ENCODE measurements around the gene PSMF1.
A peak's percentile ranks its signal among the peaks of the same experiment; 100 is the strongest.

Gene PSMF1

GRCh38 chr20:1189827-1190226, 71.4 kb downstream of the PSMF1 start:
- DNase-seq (ENCODE audit: low read depth, low spot score), result no peak

- no peak for DNase-seq (ENCODE audit: low read depth, low spot score)
Observed at GRCh38 chr20:1190847-1191246, 72.4 kb downstream of the PSMF1 start.

- DNase-seq (ENCODE audit: low read depth, low spot score), result no peak
Observed at GRCh38 chr20:1191299-1191698, 72.9 kb downstream of the PSMF1 start.

GRCh38 chr20:1195226-1195625, 76.8 kb downstream of the PSMF1 start:
- no peak for DNase-seq (ENCODE audit: low read depth, low spot score)

DNA sequence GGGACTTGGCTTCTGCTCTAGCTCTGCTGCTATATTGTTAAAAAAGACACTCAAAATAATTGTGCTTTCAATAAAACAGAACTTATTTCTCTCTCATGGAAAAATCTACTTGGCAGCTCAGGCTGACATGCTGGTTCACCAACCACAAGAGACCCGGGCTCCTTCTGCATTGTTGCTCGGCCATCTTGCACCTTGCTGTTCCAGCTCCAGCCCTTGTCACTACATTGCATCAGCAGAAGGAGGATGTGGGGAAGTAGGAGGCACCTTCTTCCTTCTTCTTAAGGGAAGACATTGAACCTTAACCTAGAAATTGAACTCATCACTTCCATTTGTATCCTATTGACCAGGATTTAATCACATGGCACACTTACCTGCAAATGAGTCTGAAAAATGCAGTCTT, 78.2 kb downstream of the PSMF1 start:
- DNase-seq (ENCODE audit: low read depth, low spot score), result no peak

- DNase-seq (ENCODE audit: low read depth, low spot score), result no peak
Observed at GRCh38 chr20:1197801-1198200, 79.4 kb downstream of the PSMF1 start.

- DNase-seq (ENCODE audit: low read depth, low spot score), result no peak
Observed at GRCh38 chr20:1198751-1199150, 80.3 kb downstream of the PSMF1 start.

DNA sequence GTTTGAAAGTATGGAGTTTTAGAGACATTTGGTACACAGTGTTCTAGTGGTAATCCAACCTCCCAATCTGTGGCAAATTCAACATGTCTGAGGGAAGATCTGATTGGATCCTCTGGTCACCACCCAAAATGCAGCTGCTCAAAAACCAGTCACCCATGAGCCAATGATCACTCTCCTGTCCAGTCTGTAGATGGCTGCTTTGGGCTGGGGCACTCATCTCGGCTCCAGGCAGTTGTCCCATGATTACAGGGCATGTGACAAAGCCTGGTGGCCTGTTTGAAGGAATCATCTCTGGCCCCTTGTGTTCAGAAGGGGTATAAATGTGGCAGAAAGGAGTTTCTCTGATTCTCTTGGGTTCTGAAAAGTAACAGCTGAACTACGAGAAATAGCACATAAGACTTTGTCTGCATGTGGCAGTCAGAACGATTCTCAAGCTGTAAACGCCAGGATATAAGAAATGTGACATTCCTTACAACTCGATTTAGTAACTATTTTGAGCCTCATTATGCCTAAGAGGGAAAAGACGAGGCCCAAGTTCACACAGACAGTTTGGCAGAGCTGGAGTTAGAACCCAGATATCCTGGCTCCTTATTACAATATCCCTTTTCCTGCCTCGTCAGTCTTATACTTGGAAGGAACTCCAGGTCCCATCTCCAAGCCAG, 80.9 kb downstream of the PSMF1 start:
- no peak for DNase-seq (ENCODE audit: low read depth, low spot score)

GRCh38 chr20:1199964-1200363, 81.6 kb downstream of the PSMF1 start:
- no peak for DNase-seq (ENCODE audit: low read depth, low spot score)

DNA sequence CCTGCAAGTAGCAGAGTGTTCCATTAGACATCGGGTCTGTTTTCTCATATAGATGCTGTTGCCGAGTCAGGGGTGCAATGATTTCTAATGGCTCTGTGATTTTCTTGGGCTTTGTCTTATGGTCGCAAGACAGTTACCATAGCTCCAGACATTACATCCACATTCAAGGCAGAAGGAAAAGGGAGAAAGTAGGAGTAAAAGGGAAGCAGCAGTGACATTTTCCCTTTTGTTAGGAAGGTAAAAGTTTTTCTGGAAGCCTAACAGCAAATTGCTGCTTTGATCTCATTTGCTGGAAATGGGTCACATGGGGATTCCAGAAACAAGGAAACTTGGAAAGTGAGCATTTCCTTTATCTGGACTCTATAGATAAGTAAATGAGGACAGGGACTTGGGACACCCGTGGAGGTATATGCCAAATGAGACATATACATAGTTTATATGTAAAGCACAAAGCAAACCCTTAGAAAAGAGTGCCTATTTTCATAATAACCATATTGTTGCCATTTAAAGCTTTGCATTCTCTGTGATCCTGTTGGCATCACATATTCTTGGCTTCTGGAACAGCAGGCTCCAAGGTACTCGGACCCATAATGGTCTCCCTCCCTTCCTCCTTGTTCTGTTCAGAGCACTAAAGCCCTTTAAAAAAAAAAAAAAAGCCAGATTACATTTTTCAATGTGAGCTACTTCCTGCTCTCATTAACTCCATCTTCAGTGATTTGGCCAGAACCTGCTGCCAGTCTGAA, 84.5 kb downstream of the PSMF1 start, which contains the start of gene C20orf202:
TSS of gene C20orf202 (plus strand) at position 693 of the 743 bp plus-strand sequence. CDS start 132 bp downstream, outside the sequence.
- no peak for DNase-seq (ENCODE audit: low read depth, low spot score)

- no peak for DNase-seq (ENCODE audit: low read depth, low spot score)
Observed at GRCh38 chr20:1203630-1204029, 85.2 kb downstream of the PSMF1 start.

- no peak for DNase-seq (ENCODE audit: low read depth, low spot score)
Observed at GRCh38 chr20:1204113-1204512, 85.7 kb downstream of the PSMF1 start.

GRCh38 chr20:1204576-1204975, 86.2 kb downstream of the PSMF1 start:
- no peak for DNase-seq (ENCODE audit: low read depth, low spot score)

GRCh38 chr20:1205802-1206201, 87.4 kb downstream of the PSMF1 start:
- DNase-seq (ENCODE audit: low read depth, low spot score), result no peak

DNA sequence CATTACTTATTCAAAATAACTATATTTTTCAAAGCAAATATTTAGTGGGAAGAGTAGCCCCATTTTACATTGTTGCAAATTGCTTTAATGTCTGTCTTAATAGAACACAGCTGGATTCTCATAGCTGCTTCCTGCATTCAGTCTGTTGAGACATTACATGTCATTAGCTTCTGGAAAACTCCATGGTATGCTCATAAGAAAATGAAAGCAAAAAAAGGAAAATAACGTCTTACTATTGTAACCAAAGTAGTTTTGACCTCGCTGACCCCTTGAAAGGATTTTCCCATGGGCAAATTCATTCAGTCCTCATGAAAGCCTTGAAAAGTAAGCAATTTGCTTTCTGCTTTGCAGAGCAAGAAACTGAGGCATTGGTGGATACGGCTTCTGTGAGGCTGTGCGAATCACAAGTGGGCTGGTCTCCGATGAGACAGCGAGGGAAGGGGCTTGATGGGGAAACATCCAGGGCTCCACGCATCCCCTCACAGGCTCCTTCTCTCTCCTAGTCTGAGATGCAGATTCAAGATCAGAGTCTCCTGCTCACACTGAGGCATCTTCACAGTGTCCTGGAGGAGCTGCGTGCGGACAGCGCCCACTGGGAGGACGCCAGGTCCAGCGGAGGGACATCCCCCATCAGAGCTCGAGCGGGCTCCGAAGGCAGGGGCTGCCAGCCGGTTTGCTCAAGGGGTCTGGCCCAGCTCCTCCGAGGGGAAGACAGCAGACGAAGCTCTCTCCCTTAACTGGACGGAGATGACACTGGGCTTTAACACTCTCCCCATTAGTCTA, 88.2 kb downstream of the PSMF1 start:
- DNase-seq (ENCODE audit: low read depth, low spot score), result no peak

- no peak for DNase-seq (ENCODE audit: low read depth, low spot score)
Observed at GRCh38 chr20:1207293-1207878, 89.0 kb downstream of the PSMF1 start.

DNA sequence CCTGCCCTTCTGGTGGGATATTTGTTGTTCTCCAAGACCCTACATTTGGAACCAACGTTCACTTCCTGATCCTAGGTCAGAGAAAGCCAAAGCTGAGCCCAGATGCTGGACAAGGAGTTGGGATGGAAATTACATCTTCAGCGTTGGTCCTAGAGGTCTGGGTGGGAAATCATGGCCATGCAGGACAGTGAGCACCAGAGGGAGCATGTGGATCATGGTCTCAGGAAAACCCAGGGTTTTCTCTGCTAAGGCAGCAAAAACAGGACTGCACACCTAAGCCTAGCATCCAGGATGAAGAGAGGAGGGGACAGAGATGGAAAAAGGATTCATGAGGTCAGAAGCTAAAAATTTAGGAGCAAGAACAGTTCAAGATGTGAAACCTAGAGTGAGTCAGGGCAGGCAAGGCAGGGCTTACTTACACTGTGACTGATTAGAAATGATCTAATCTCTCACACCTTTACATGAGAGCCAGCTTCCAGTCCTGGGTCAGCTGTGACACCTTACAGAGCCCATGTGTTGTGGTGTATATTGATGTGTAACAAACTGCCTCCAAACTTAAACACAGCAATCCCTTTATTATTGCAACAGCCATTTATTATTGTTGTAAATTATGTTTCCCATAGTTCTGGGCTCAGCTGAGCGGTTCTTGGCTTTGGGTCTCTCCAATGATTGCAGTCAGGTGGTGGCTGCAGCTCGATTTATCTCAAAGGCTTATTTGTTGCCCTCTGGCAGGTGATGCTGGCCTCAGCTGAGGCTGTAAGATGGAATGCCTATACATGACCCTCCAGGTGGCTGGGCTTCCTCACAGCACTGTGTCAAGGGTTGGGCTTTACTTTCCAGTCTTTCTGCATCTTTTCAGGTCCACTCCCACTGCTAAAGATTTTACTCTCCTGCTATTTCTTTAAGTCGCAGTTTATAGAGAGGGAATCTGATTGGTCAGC, 91.3 kb downstream of the PSMF1 start:
- DNase-seq (ENCODE audit: low read depth, low spot score), result no peak

- DNase-seq (ENCODE audit: low read depth, low spot score), result no peak
Observed at GRCh38 chr20:1210501-1210900, 92.1 kb downstream of the PSMF1 start.

DNA sequence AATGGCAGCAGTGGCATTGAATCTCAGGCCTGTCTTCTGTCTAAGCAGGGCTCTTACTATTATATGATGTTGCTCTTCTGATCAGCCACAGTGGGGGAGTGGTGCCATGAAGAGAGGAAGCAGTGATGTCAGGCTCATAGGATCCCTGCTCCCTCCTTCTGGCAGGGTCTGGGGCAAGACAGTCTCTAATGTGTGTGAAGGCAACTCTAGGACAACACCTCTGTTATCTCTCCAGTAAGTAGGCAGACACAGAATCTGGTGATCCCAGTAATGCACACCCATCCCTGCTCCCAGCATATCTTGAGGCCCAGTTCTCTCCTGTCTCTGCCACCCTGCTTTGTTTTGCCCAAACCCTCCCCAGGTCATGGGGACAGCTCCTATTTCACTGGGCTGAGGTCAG, 93.6 kb downstream of the PSMF1 start:
- no peak for DNase-seq (ENCODE audit: low read depth, low spot score)

GRCh38 chr20:1212607-1213396, 94.4 kb downstream of the PSMF1 start:
- DNase-seq (ENCODE audit: low read depth, low spot score), result peak; percentile 46
